ENCODE measurements around the gene TIGD6. TPM values are rescaled to one million over a fixed set of nuclear protein-coding genes. Genes with fewer than 3 reads are reported as not detected.

Gene TIGD6
- total RNA-seq, 1 experiment from 2014 or later, result 2.1 TPM

DNA sequence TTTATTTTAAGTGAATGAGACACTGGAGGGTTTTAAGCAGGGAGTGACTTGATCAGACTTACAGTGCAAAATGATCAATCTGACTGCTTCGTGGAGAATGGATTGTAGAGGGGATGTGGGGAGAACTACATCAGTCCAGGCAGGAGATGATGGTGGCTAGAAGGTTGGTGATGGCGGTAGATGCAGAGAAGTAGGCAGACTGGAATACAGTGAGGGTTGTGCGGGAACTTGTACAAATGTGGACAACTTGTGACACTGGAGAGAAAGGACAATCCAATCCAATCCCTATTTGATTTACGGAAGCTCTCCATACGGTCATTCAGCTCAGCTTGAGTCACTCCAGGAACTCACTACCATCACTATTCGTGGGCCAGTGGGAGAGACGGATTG, 593 bp downstream of the TIGD6 start:
- peaks cover 4 to 6% of the 10 kb centered on the region in 2 experiments; a peak in 3 of 4 replicates for H3K36me3 ChIP-seq (ENCODE audit: control insufficient read depth in 1 of 2, insufficient read depth in 2 of 2, low read length in 2 of 2)
- RAD21 ChIA-PET (ENCODE audit: low non-redundant PET in 1 of 2, low total read pairs in 2 of 2, uncharacterized antibody in 2 of 2, unreplicated experiment in 2 of 2), result interaction anchor here in 1 of 2 experiments (0.9 kb wide), 1 partner anchor 23 kb away, joined by 3 read pairs; no protein-coding TSS in a partner anchor
- peak overlapping the region; percentile 96 for H3K9ac ChIP-seq (ENCODE audit: low read length)
- no peaks in the 10 kb centered on the region for H3K9me3 ChIP-seq (ENCODE audit: control insufficient read depth in 1 of 2, insufficient read depth in 1 of 2, low read depth in 1 of 2, low read length in 2 of 2)
- no peaks in the 10 kb centered on the region for H4K20me1 ChIP-seq (ENCODE audit: insufficient read depth)
- no peak for TF ChIP-seq POLR2AphosphoS5 (IDR thresholded peaks at IDR 0.05; ENCODE audit: low read depth, low read length)
- no peak for TF ChIP-seq ZNF274 (IDR thresholded peaks at IDR 0.05; ENCODE audit: low read depth, low read length)
- TF ChIP-seq, protein P1, sequence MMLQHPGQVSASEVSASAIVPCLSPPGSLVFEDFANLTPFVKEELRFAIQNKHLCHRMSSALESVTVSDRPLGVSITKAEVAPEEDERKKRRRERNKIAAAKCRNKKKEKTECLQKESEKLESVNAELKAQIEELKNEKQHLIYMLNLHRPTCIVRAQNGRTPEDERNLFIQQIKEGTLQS (IDR thresholded peaks at IDR 0.05), result no peak
- ATAC-seq (peak; percentile 0; the same call in 1 of the 2 replicates), DNase-seq (ENCODE audit: low read depth, low spot score) (no peak)
- H3K79me2 ChIP-seq (ENCODE audit: insufficient read depth, low read length), result peaks cover 43% of the 10 kb centered on the region
- H3K27ac ChIP-seq (ENCODE audit: low read depth, low read length), result peak overlapping the region; percentile 87
- H3K4me1 ChIP-seq (ENCODE audit: control insufficient read depth in 1 of 2, insufficient read depth in 2 of 2, low read length in 2 of 2), result peaks cover 9 to 26% of the 10 kb centered on the region in 2 experiments; a peak in 3 of 4 replicates
- peak overlapping the region; percentile 75 for H3K4me2 ChIP-seq (ENCODE audit: low read length)
- BruUV-seq (replicated peaks), result TSS peak; percentile 76
- no peaks in the 10 kb centered on the region for H3K27me3 ChIP-seq (ENCODE audit: insufficient read depth, low read length)
- H3K9me2 ChIP-seq (ENCODE audit: insufficient read depth), result no peaks in the 10 kb centered on the region
- CTCF ChIA-PET, result interaction anchor here (0.6 to 1.9 kb wide), 5 partner anchors 9 to 168 kb away, joined by 4 to 13 read pairs (median 4); no protein-coding TSS in a partner anchor
- H3K4me3 ChIP-seq (replicated peaks in 1 of 2; ENCODE audit: low read depth in 1 of 2, low read length in 2 of 2), result peak overlapping the region; percentile 95 to 98
- POLR2A ChIA-PET, result interaction anchor here (0.8 to 1.8 kb wide), 5 partner anchors 18 to 450 kb away, joined by 3 to 9 read pairs (median 3); partner anchors contain the start of genes RPS14 and SLC26A2
- intact Hi-C loops (cut with micrococcal nuclease), result loop anchor here (2.0 to 10.0 kb wide), 3 partner anchors 123 to 355 kb away; partner anchors contain the start of gene TCOF1
- H2AFZ ChIP-seq (ENCODE audit: low read depth, low read length, poor library complexity, severe bottlenecking), result peak overlapping the region; percentile 1

DNA sequence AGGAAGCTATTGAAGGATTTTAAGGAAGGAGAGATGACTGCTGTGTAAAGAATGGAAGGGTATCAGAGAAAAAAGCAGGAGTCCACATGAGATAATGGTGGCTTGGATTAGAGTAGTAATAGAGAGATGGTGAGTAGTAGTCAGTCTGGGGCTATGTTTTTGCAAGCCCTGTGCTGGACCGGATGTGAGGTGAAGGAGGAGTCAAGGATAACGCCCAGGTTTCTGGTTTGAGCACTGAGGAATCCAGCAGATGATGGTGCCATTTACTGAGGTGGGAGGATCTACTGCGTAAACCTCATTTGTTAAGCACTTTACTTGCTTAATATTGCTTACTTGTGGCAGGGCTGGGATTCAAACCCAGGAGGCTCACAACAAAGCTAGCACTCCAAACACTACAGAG, 1.1 kb downstream of the TIGD6 start:
- ChIA-PET POLR2A (interaction anchor here (1.8 kb wide), 2 partner anchors 19 to 22 kb away, joined by 4 to 9 read pairs; no protein-coding TSS in a partner anchor), RAD21 (ENCODE audit: low non-redundant PET in 1 of 2, low total read pairs in 2 of 2, uncharacterized antibody in 2 of 2, unreplicated experiment in 2 of 2) (no interaction called here), CTCF (interaction anchor here (0.6 to 1.0 kb wide), 2 partner anchors 9 to 342 kb away, joined by 3 read pairs; no protein-coding TSS in a partner anchor)
- Histone ChIP-seq H3K9ac (ENCODE audit: low read length) (peak overlapping the region; percentile 96), H3K4me3 (replicated peaks in 1 of 2; ENCODE audit: low read depth in 1 of 2, low read length in 2 of 2) (peak overlapping the region; percentile 95 to 98), H3K9me3 (ENCODE audit: control insufficient read depth in 1 of 2, insufficient read depth in 1 of 2, low read depth in 1 of 2, low read length in 2 of 2) (no peaks in the 10 kb centered on the region), H3K4me1 (ENCODE audit: control insufficient read depth in 1 of 2, insufficient read depth in 2 of 2, low read length in 2 of 2) (peaks cover 9 to 26% of the 10 kb centered on the region in 2 experiments; a peak in 3 of 4 replicates), H3K36me3 (ENCODE audit: control insufficient read depth in 1 of 2, insufficient read depth in 2 of 2, low read length in 2 of 2) (peaks cover 0 to 3% of the 10 kb centered on the region in 2 experiments; a peak in 1 of 4 replicates), H3K27me3 (ENCODE audit: insufficient read depth, low read length) (no peaks in the 10 kb centered on the region), H3K9me2 (ENCODE audit: insufficient read depth) (no peaks in the 10 kb centered on the region), H4K20me1 (ENCODE audit: insufficient read depth) (no peaks in the 10 kb centered on the region), H3K4me2 (ENCODE audit: low read length) (peak overlapping the region; percentile 75), H2AFZ (ENCODE audit: low read depth, low read length, poor library complexity, severe bottlenecking) (peak overlapping the region; percentile 1), H3K27ac (ENCODE audit: low read depth, low read length) (peak overlapping the region; percentile 87), H3K79me2 (ENCODE audit: insufficient read depth, low read length) (peaks cover 38% of the 10 kb centered on the region)
- DNase-seq (ENCODE audit: low read depth, low spot score) (no peak), ATAC-seq (no peak)
- intact Hi-C loops (cut with micrococcal nuclease), result no loop called here
- BruUV-seq (replicated peaks), result no TSS peak
- TF ChIP-seq SP1 (IDR thresholded peaks at IDR 0.05; ENCODE audit: low read depth) (no peak), EZH2phosphoT487 (IDR thresholded peaks at IDR 0.05; ENCODE audit: borderline replicate concordance) (no peak), ZNF274 (IDR thresholded peaks at IDR 0.05; ENCODE audit: low read depth, low read length) (no peak), RAD21 (IDR thresholded peaks at IDR 0.05; ENCODE audit: low read depth) (no peak), SIN3A (IDR thresholded peaks at IDR 0.05; ENCODE audit: low read depth) (no peak), ZFX (IDR thresholded peaks at IDR 0.05) (no peak), SRF (IDR thresholded peaks at IDR 0.05; ENCODE audit: low read depth) (no peak), POLR2AphosphoS5 (IDR thresholded peaks at IDR 0.05; ENCODE audit: low read depth, low read length) (no peak), POLR2A (IDR thresholded peaks at IDR 0.05; ENCODE audit: borderline replicate concordance, extremely low read depth, insufficient read depth, insufficient read length) (no peak), EZH2 (IDR thresholded peaks at IDR 0.05) (no peak), YY1 (IDR thresholded peaks at IDR 0.05; ENCODE audit: extremely low read depth, insufficient replicate concordance, low read depth, low read length) (no peak), JUND (IDR thresholded peaks at IDR 0.05) (no peak)
- TF ChIP-seq, protein P2, sequence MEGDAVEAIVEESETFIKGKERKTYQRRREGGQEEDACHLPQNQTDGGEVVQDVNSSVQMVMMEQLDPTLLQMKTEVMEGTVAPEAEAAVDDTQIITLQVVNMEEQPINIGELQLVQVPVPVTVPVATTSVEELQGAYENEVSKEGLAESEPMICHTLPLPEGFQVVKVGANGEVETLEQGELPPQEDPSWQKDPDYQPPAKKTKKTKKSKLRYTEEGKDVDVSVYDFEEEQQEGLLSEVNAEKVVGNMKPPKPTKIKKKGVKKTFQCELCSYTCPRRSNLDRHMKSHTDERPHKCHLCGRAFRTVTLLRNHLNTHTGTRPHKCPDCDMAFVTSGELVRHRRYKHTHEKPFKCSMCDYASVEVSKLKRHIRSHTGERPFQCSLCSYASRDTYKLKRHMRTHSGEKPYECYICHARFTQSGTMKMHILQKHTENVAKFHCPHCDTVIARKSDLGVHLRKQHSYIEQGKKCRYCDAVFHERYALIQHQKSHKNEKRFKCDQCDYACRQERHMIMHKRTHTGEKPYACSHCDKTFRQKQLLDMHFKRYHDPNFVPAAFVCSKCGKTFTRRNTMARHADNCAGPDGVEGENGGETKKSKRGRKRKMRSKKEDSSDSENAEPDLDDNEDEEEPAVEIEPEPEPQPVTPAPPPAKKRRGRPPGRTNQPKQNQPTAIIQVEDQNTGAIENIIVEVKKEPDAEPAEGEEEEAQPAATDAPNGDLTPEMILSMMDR (IDR thresholded peaks at IDR 0.05 in 2 of 3, conservative IDR thresholded peaks at IDR 0.05 in 1 of 3; ENCODE audit: borderline replicate concordance in 1 of 3, insufficient read depth in 1 of 3, low read depth in 2 of 3, low read length in 2 of 3), result no peak
- TF ChIP-seq, protein P3, sequence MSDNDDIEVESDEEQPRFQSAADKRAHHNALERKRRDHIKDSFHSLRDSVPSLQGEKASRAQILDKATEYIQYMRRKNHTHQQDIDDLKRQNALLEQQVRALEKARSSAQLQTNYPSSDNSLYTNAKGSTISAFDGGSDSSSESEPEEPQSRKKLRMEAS (IDR thresholded peaks at IDR 0.05), result no peak
- TF ChIP-seq, protein P4, sequence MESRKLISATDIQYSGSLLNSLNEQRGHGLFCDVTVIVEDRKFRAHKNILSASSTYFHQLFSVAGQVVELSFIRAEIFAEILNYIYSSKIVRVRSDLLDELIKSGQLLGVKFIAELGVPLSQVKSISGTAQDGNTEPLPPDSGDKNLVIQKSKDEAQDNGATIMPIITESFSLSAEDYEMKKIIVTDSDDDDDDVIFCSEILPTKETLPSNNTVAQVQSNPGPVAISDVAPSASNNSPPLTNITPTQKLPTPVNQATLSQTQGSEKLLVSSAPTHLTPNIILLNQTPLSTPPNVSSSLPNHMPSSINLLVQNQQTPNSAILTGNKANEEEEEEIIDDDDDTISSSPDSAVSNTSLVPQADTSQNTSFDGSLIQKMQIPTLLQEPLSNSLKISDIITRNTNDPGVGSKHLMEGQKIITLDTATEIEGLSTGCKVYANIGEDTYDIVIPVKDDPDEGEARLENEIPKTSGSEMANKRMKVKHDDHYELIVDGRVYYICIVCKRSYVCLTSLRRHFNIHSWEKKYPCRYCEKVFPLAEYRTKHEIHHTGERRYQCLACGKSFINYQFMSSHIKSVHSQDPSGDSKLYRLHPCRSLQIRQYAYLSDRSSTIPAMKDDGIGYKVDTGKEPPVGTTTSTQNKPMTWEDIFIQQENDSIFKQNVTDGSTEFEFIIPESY (IDR thresholded peaks at IDR 0.05; ENCODE audit: extremely low read depth, insufficient replicate concordance, low read length), result no peak

Measured in HCT116 (cell line).